GM06990 (cell line): Measurements from ENCODE around the gene RBM23.

Experiments used
- DNase-seq: peaks from one replicate; pipeline ENCODE4 v3.0.0-alpha.2; 2011; ENCODE audit not compliant: insufficient read length; ENCODE audit errors: extremely low read depth
- H3K27me3 ChIP-seq: replicated peaks from 2 replicates; pipeline ENCODE4 v1.6.0; 2011; ENCODE audit warnings: low read length; ENCODE audit not compliant: control insufficient read depth, insufficient read depth
- H3K36me3 ChIP-seq: 2 replicates; pipeline ENCODE4 v1.5.1; 2011; ENCODE audit warnings: low read length; ENCODE audit not compliant: control insufficient read depth, insufficient read depth
- H3K4me3 ChIP-seq: replicated peaks from 2 replicates; pipeline ENCODE4 v1.5.1; 2011; ENCODE audit warnings: low read depth, mild to moderate bottlenecking, control low read depth, low read length
- CTCF ChIP-seq: IDR thresholded peaks from 2 replicates; pipeline ENCODE4 v1.5.1; 2011; ENCODE audit warnings: low read length, control low read depth, mild to moderate bottlenecking, inconsistent platforms; ENCODE audit not compliant: insufficient read depth, poor library complexity, severe bottlenecking

RBM23 gene

GRCh38 chr14:22877000-22877501 lies 41.9 kb downstream of the RBM23 start:
- no peak for DNase-seq
- TF ChIP-seq CTCF, result no peak
- Histone ChIP-seq H3K4me3 (no peak overlapping the region), H3K36me3 (peaks cover 32% of the 10 kb centered on the region), H3K27me3 (no peaks in the 10 kb centered on the region)

GRCh38 chr14:22875748-22876319 lies 43.1 kb downstream of the RBM23 start:
- TF ChIP-seq CTCF, result no peak
- no peak for DNase-seq
- Histone ChIP-seq H3K27me3 (no peaks in the 10 kb centered on the region), H3K36me3 (peaks cover 32% of the 10 kb centered on the region), H3K4me3 (no peak overlapping the region)

GRCh38 chr14:22875003-22875747 lies 43.8 kb downstream of the RBM23 start:
- H3K27me3 ChIP-seq, result no peaks in the 10 kb centered on the region
- no peak for DNase-seq
- no peak overlapping the region for H3K4me3 ChIP-seq
- peaks cover 32% of the 10 kb centered on the region for H3K36me3 ChIP-seq
- TF ChIP-seq CTCF, result no peak

- DNase-seq, result no peak
- peak overlapping the region; percentile 92 for H3K4me3 ChIP-seq
- H3K36me3 ChIP-seq, result peaks cover 25% of the 10 kb centered on the region
- no peaks in the 10 kb centered on the region for H3K27me3 ChIP-seq
- no peak for TF ChIP-seq CTCF
Observed at GRCh38 chr14:22872833-22873520, 46.0 kb downstream of the RBM23 start.

GRCh38 chr14:22872033-22872832 lies 46.7 kb downstream of the RBM23 start:
- H3K4me3 ChIP-seq, result peak overlapping the region; percentile 92
- peak; percentile 98 for TF ChIP-seq CTCF
- peak; percentile 69 for DNase-seq
- H3K27me3 ChIP-seq, result no peaks in the 10 kb centered on the region
- H3K36me3 ChIP-seq, result peaks cover 22% of the 10 kb centered on the region
